PC-9 (cell line): ENCODE measurements around the gene CRYAA.
"Not testable (repeated sequence)": the region's sequence is repeated elsewhere in the genome, so short reads cannot be mapped to it uniquely, and the experiment has no call there.

Experiments used
- CTCF ChIP-seq: fragments of 200-600 bp; sonication (generic); conservative IDR thresholded peaks from 2 replicates; pipeline ENCODE4 v1.6.1; 2017; ENCODE audit warnings: mixed run types, antibody characterized with exemption, mild to moderate bottlenecking, moderate library complexity
- EZH2 ChIP-seq: fragments of 200-600 bp; sonication (generic); IDR thresholded peaks from 2 replicates; pipeline ENCODE4 v1.8.0; 2017; ENCODE audit warnings: antibody characterized with exemption, low read depth

GRCh38 chr21:43168708-43169107 is at the start of gene CRYAA:
- not testable (repeated sequence) for TF ChIP-seq CTCF, EZH2
